ENCODE measurements around the gene CCDC89.

CCDC89 gene

GRCh38 chr11:85651118-85651517 is 34.9 kb downstream of the CCDC89 start:
- Mint-ChIP-seq H3K4me1 (peaks cover 11 to 41% of the 10 kb centered on the region in 2 donors), H3K27ac (peak overlapping the region; percentile 52), H3K36me3 (peaks cover 0 to 14% of the 10 kb centered on the region in 2 donors), H3K27me3 (no peaks in the 10 kb centered on the region), H3K9me3 (no peaks in the 10 kb centered on the region), H3K4me3 (no peak overlapping the region)
- ATAC-seq (replicated peaks) (no peak), DNase-seq (no peak)

GRCh38 chr11:85647604-85648299 is 38.2 kb downstream of the CCDC89 start, which contains the start of gene TMEM126A:
TSS of gene TMEM126A (plus strand) at chr11:85647967. CDS start at chr11:85650256, 2,289 bp downstream.
- peaks cover 17 to 18% of the 10 kb centered on the region in 2 donors for H3K27me3 Mint-ChIP-seq
- H3K36me3 Mint-ChIP-seq = peaks cover 0 to 14% of the 10 kb centered on the region in 2 donors
- H3K9me3 Mint-ChIP-seq = no peaks in the 10 kb centered on the region
- H3K4me1 Mint-ChIP-seq = peaks cover 9 to 30% of the 10 kb centered on the region in 2 donors
- ATAC-seq (replicated peaks) (peak; percentile 98 to 99), DNase-seq (peak; percentile 86)
- H3K27ac Mint-ChIP-seq = peak within 1 kb of the TSS; percentile 95
- peak within 1 kb of the TSS; percentile 87 to 96 for H3K4me3 Mint-ChIP-seq

GRCh38 chr11:85647078-85647477 is 38.9 kb downstream of the CCDC89 start:
- H3K4me3 Mint-ChIP-seq = peak overlapping the region; percentile 87 to 96
- DNase-seq (no peak), ATAC-seq (replicated peaks) (peak; percentile 10 to 17)
- H3K27ac Mint-ChIP-seq = peak overlapping the region; percentile 95
- H3K27me3 Mint-ChIP-seq = peaks cover 17 to 24% of the 10 kb centered on the region in 2 donors
- no peaks in the 10 kb centered on the region for H3K9me3 Mint-ChIP-seq
- peaks cover 6 to 25% of the 10 kb centered on the region in 2 donors for H3K4me1 Mint-ChIP-seq
- peaks cover 0 to 14% of the 10 kb centered on the region in 2 donors for H3K36me3 Mint-ChIP-seq

GRCh38 chr11:85643191-85643614 is 42.8 kb downstream of the CCDC89 start:
- peaks cover 20 to 23% of the 10 kb centered on the region in 2 donors for H3K36me3 Mint-ChIP-seq
- H3K4me1 Mint-ChIP-seq = no peaks in the 10 kb centered on the region
- H3K4me3 Mint-ChIP-seq = no peak overlapping the region
- ATAC-seq (replicated peaks) (no peak), DNase-seq (no peak)
- no peaks in the 10 kb centered on the region for H3K9me3 Mint-ChIP-seq
- peaks cover 21 to 26% of the 10 kb centered on the region in 2 donors for H3K27me3 Mint-ChIP-seq
- no peak overlapping the region for H3K27ac Mint-ChIP-seq

DNA sequence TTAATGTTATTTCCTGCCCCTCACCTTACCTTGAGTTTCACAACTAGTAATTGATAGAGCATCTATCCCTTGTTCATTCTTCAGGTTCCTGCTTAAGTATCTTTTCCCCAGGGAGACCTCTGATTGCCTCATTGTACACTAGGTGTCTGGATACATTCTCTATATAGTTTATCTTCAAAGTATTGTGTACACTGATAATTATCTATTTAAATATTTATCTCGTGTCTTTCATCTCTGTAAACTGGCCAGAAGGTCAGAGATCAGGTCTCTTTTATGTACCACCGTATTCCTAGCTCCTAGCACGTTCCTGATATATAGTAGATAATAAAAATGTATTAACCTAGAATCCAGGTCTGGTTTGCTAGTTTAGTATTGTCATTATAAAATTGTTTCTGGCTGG is 51.2 kb downstream of the CCDC89 start:
- H3K9me3 Mint-ChIP-seq = no peaks in the 10 kb centered on the region
- H3K27me3 Mint-ChIP-seq = no peaks in the 10 kb centered on the region
- ATAC-seq (replicated peaks) = no peak
- no peak overlapping the region for H3K27ac Mint-ChIP-seq
- no peak overlapping the region for H3K4me3 Mint-ChIP-seq
- no peaks in the 10 kb centered on the region for H3K4me1 Mint-ChIP-seq
- DNase-seq = no peak
- H3K36me3 Mint-ChIP-seq = peaks cover 19 to 35% of the 10 kb centered on the region in 2 donors

All from stimulated activated naive B cell treated with anti-CD40 and anti-IgM and Interleukin-4, amounts not matched to agents 10 μg/mL and 1 μg/mL and 100 μg/mL, for 72 hours (primary cell).